SH-SY5Y (cell line): Measurements from ENCODE around the gene TLE3.

Experiments
- GATA2 ChIP-seq: IDR thresholded peaks from 2 replicates; pipeline ENCODE4 v1.6.1; 2011; ENCODE audit warnings: mild to moderate bottlenecking, low read depth, low read length
- GATA3 ChIP-seq: IDR thresholded peaks from 2 replicates; pipeline ENCODE4 v1.6.1; 2011; ENCODE audit warnings: low read depth, mild to moderate bottlenecking, low read length, moderate library complexity

GRCh38 chr15:70102827-70103226 lies 5.1 kb upstream of the TLE3 start:
- TF ChIP-seq GATA2 (no peak), GATA3 (no peak)
